Lung microvascular endothelial cell (primary cell): Measurements from ENCODE around the gene USP36. TPM values are rescaled to one million over a fixed set of nuclear protein-coding genes. Genes with fewer than 3 reads are reported as not detected.

Experiments used
- DNase-seq, 2 donors: peaks; one replicate each; pipeline versions ENCODE4 v3.0.0 to v3.0.0-alpha.2; 2010; ENCODE audit warnings: low read depth in 2 of 2
- total RNA-seq: library from RNA; depleted of rRNA; stranded (reverse); fragments of >200 nt; gene quantifications from 2 replicates; pipeline ENCODE4 v1.2.1, GENCODE V29; 2014

The USP36 gene
- total RNA-seq, 1 donor from 2014 or later = 9.9 TPM

GRCh38 chr17:78839235-78839761 is 1.3 kb downstream of the USP36 start:
- DNase-seq = peak in 1 of 2 donors; percentile 66

GRCh38 chr17:78838574-78839005 is 2.0 kb downstream of the USP36 start:
- DNase-seq = no peak

DNA sequence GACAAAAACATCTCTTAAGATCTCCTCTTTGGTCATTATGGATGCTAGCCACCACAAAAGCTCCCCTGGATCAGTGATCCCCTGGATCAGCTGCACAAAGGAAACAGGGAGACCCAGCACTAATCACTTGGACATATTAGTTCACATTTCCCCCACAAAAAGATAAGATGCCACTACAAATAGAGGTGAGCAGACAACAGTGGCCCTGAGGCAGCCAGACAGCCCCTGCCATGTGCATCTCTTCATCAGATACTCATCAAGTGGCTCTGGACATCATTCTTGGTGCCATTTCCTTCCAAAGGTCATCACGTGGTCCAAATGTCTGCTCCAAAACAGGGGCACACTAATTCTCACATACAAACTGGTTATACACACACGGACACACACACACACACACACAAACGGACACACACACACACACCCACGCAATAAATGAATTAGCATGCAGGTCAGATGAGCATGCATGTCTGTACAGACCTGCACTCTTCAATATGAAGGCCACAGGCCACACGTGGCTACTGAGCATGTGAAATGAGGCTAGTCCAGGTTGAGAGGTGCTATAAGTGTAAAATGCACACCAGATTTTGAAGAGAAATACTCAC is 4.1 kb downstream of the USP36 start:
- no peak for DNase-seq

GRCh38 chr17:78834571-78834970 is 6.0 kb downstream of the USP36 start:
- DNase-seq = no peak

- DNase-seq = no peak
Measured at GRCh38 chr17:78832541-78832810, 8.1 kb downstream of the USP36 start.

DNA sequence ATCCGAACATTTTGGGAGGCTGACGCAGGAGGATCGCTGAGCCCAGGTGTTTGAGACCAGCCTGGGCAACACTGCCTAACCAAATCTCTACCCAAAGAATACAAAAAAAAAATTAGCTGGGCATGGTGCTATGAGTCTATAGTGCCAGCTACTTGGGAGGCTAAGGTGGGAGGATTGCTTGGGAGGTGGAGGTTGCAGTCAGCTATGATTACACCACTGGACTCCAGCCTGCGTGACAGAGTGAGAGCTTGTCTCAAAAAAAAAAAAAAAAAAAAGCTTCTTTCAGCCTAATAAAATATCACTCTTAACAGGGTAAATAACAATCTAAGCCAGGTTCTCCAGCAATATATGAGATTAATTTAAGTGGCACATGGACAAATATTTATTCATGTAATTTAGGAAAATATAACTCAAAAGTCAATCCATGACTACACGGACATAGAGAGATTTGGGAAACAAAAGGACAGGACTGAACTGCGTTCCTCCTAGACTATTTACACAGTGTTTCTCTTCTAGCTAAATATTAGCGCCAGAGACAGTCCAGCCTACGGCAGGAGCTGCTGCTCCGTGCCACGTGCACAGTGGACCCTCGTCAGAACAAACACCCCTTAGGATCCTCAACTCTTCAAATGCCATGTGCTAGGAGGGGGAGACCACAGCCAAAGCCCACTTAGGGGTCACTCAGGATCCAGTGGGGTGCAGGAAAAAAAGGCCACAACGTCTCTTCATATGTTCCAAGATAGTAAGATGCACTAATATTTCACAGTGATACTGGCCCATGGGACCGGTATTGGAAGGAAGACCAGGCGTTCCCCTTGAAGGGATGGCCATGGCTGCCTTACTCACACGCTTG is 8.7 kb downstream of the USP36 start:
- DNase-seq = no peak

DNA sequence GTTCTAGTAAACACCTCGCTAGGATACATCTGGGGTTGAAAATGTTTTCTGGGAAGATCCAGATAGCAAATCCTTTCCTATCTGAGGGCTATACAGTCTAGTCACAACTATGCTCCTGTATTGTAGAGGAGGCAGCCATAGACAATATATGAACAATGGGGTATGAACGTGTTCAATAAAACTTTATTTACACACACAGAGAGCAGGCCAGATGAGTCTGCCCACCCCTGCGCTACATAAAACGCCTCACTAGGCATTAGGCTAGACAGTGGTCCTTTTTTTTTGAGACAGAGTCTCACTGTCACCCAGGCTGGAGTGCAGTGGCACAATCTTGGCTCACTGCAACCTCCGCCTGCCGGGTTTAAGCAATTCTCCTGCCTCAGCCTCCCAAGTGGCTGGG is 11.1 kb downstream of the USP36 start:
- DNase-seq = no peak

DNA sequence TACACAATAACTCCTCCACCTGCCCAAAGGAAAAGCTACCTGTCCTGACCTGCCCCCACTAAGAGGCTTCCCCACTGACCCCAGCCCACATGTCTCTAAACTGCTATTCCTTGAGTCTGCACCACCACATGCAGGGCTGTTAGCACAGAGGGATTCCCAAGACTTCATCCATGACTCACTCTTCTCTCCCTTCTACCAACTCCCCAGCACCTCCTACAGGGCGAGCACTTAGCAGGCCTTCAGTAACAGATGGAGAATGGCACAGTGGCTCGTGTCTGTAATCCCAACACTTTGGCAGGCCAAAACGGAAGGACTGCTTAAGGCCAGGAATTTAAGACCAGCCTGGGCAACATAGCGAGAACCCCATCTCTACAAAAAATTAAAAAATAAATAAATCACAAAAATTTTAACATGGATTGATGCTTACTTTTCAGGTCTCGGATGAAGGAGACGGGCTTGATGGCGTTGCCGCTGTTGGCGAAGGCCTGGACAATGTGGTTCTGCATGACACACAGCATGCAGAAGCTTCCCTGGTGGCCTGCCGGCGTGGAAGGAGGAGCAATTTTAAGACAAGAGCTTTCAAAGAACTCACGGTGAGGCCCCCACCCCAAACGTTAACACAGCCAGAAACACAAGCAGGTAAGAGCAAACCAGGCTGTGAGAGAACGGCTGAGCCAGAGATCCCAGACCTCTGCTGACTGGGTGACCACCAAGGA is 12.0 kb downstream of the USP36 start:
- peak in 1 of 2 donors; percentile 71 for DNase-seq

DNA sequence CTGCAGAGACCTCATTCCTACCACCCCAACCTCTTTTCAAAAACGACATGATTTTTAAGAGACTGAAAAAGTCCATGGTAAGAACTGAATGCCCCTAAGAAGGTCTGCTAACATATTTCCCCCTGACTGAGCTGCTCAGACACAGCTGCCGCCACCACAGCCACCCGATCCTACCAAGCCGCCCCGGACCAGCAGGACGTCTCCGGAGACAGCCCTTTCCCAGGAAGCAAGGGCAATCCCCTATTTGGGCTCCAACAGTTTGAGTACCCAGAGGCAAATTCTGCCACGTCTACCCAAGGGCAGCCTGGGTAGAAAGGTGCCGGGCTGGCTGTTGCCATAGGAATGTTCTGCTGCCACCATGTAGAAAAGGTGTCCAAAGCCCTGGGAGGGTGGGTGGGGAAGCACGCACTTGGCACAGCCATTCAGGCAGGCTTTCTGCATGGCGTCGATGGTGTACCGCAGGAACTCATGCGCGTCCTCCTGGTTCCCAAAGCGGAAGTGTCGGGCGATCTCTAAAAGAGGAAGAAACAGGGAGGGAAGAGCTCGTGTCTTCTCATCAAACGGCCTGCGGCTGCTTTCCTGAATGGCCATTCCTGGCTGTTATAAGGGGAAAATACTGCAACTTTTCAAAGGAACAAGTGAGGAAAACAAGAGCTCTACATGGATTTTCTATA is 13.6 kb downstream of the USP36 start:
- DNase-seq = no peak

GRCh38 chr17:78826421-78826820 is 14.2 kb downstream of the USP36 start:
- peak in 1 of 2 donors; percentile 67 for DNase-seq

- DNase-seq = no peak
Measured at GRCh38 chr17:78825696-78826095, 14.9 kb downstream of the USP36 start.

- no peak for DNase-seq
Measured at GRCh38 chr17:78824240-78824639, 16.4 kb downstream of the USP36 start.

DNA sequence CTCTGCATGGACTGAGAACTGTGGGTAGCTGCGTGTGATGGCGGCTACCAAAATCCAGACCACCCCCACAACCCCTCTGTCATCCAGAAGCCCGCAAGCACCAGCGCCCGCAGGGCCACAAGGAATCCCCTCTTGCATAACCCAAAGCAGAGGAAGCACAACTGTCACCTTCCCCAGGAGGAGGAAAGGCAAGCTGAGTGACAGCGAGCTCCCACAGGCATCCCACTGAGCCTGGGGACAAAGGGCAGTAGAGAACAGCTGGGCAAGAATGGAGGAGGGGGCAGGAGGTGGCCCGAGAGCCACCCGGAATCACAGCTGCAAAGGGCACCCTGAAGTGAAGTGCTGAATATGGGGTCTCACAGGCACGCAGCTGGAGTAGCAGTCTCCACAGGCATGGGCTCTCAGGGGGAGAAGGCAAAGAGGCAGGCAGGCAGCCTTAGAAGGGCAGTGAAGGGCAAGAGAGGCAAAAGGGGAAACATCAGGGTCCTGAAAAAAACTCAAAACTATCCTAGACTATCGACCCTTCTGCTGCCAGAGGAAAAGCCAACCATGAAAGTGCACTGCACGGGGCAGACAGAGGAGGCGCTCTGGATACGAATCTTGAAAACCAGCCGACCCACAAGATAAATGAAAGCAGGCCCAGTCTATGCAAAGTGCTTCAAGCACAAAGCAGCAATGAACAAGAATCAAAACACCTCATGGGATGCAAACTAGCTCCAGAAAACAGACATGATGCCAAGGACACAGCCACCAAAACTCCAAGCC is 17.1 kb downstream of the USP36 start:
- DNase-seq = no peak

- DNase-seq = peak in 1 of 2 donors; percentile 61
Measured at GRCh38 chr17:78822552-78822951, 18.1 kb downstream of the USP36 start.

GRCh38 chr17:78821961-78822360 is 18.7 kb downstream of the USP36 start:
- no peak for DNase-seq

GRCh38 chr17:78820841-78821240 is 19.8 kb downstream of the USP36 start:
- DNase-seq = no peak

- DNase-seq = no peak
Measured at GRCh38 chr17:78819806-78820792, 20.5 kb downstream of the USP36 start.

GRCh38 chr17:78819402-78819801 is 21.2 kb downstream of the USP36 start:
- DNase-seq = peak in 1 of 2 donors; percentile 10

DNA sequence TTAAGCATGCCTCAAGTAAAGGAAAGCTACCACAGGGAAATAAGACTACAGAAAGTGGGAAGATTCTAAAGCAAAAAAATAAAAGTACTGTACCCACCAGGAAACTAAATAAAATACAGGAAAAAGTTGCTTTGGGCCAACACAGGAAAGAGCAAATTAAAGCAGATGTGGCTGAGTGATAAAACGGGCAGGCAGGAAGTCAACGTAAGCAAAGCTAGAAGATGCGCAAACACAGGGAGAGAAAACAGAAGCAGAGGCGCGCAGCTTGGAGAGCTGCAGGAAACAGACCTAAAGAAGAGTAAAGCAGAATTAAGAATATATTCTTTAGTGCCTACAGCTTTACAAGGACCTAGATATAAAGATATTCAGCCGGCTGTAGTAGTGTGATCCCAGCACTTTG is 21.7 kb downstream of the USP36 start:
- peak; percentile 90 to 92 for DNase-seq
